ENCODE results near the gene EEA1.

- TF ChIP-seq ZNF449 (tag by site-specific recombination; IDR thresholded peaks at IDR 0.05) (no peak), CTCF (tag by site-specific recombination; IDR thresholded peaks at IDR 0.05) (no peak), SP2 (tag by site-specific recombination; IDR thresholded peaks at IDR 0.05) (no peak)
Measured at GRCh38 chr12:92886131-92886530, 43.0 kb downstream of the EEA1 start.

Measured in HEK293 (cell line).